GM18909 (cell line): ENCODE measurements around the gene PLA2G4F.

ENCODE experiments used
- ATAC-seq: cut with Tn5 transposase; IDR thresholded peaks from one replicate; pipeline ENCODE4 v1.9.1; 2021; ENCODE audit warnings: mild to moderate bottlenecking; ENCODE audit not compliant: unreplicated experiment, poor library complexity

Gene PLA2G4F

GRCh38 chr15:42165106-42165505, 8.7 kb upstream of the PLA2G4F start:
- ATAC-seq, result no peak

- no peak for ATAC-seq
These were observed 7.6 kb upstream of the PLA2G4F start for GRCh38 chr15:42163947-42164550.

- no peak for ATAC-seq
These were observed 6.9 kb upstream of the PLA2G4F start for GRCh38 chr15:42163291-42163690.

GRCh38 chr15:42160136-42160535, 3.7 kb upstream of the PLA2G4F start:
- no peak for ATAC-seq

GRCh38 chr15:42159381-42160015, 3.1 kb upstream of the PLA2G4F start:
- ATAC-seq, result no peak

- ATAC-seq, result no peak
These were observed 2.5 kb upstream of the PLA2G4F start for GRCh38 chr15:42158941-42159340.

GRCh38 chr15:42157981-42158765, 1.7 kb upstream of the PLA2G4F start:
- ATAC-seq, result no peak

- ATAC-seq, result no peak
These were observed 945 bp upstream of the PLA2G4F start for GRCh38 chr15:42157381-42157780.

- no peak for ATAC-seq
These were observed 742 bp downstream of the PLA2G4F start for GRCh38 chr15:42155546-42156242.

GRCh38 chr15:42154956-42155355, 1.5 kb downstream of the PLA2G4F start:
- no peak for ATAC-seq

- no peak for ATAC-seq
These were observed 2.1 kb downstream of the PLA2G4F start for GRCh38 chr15:42154212-42154941.

- no peak for ATAC-seq
These were observed 2.6 kb downstream of the PLA2G4F start for GRCh38 chr15:42153874-42154211.

GRCh38 chr15:42152921-42153698, 3.3 kb downstream of the PLA2G4F start:
- no peak for ATAC-seq

- ATAC-seq, result no peak
These were observed 4.1 kb downstream of the PLA2G4F start for GRCh38 chr15:42152196-42152920.

GRCh38 chr15:42151736-42152135, 4.7 kb downstream of the PLA2G4F start:
- ATAC-seq, result no peak

GRCh38 chr15:42151141-42151561, 5.3 kb downstream of the PLA2G4F start:
- ATAC-seq, result no peak

GRCh38 chr15:42150219-42150970, 6.0 kb downstream of the PLA2G4F start:
- ATAC-seq, result no peak

- no peak for ATAC-seq
These were observed 6.8 kb downstream of the PLA2G4F start for GRCh38 chr15:42149493-42150218.
